GM12878 (cell line): ENCODE measurements around the gene LZIC. TPM values are rescaled to one million over a fixed set of nuclear protein-coding genes. Genes with fewer than 3 reads are reported as not detected.

Experiments used
- ATAC-seq: fragments of 200-7000 bp; cut with Tn5 transposase; 3 replicates; pipeline ENCODE4 v1.9.1; 2020; ENCODE audit warnings: mild to moderate bottlenecking, moderate library complexity
- BruUV-seq: library from RNA; stranded (reverse); fragments of 400-500 nt; replicated peaks from 2 replicates; lab custom pipeline; 2021; lab: Mats Ljungman, UMichigan
- CTCF ChIA-PET: fragments of 300-600 bp; sonication (Branson Sonifier 250); formaldehyde crosslinking; extraction: SDS; loops from one replicate; lab custom pipeline; 2021; ENCODE audit warnings: inconsistent platforms; lab: Yijun Ruan, JAX
- POLR2A ChIA-PET: fragments of 350-600 bp; formaldehyde crosslinking; extraction: SDS; loops from one replicate; lab custom pipeline; 2021; ENCODE audit warnings: inconsistent platforms; lab: Charles Lee
- RAD21 ChIA-PET: fragments of 300-600 bp; sonication (Branson Sonifier 250); formaldehyde crosslinking; loops from one replicate; lab custom pipeline; 2023; ENCODE audit warnings: antibody characterized with exemption; ENCODE audit not compliant: unreplicated experiment; lab: Charles Lee
- SMC1A ChIA-PET: fragments of 300-600 bp; sonication (Branson Sonifier 250); formaldehyde crosslinking; loops from one replicate; lab custom pipeline; 2023; ENCODE audit not compliant: unreplicated experiment, uncharacterized antibody; lab: Charles Lee
- DNase-seq: peaks from one replicate; pipeline ENCODE4 v3.0.0-alpha.2; 2011; ENCODE audit warnings: low read depth, low spot score
- FAIRE-seq: peaks from 3 replicates; lab custom pipeline; 2011; peaks lifted over from hg19 to GRCh38; lab: Jason Lieb, UNC
- H2AFZ ChIP-seq: 2 replicates; pipeline ENCODE4 v1.6.0; 2011; ENCODE audit warnings: low read depth, low read length, control low read depth; ENCODE audit not compliant: control insufficient read depth
- H3K27ac ChIP-seq: 2 replicates; pipeline ENCODE4 v1.5.1; 2011; ENCODE audit warnings: control low read depth; ENCODE audit not compliant: control insufficient read depth, insufficient read depth
- H3K27me3 ChIP-seq, 2 experiments: replicated peaks in 1 of 2; 2 replicates each; pipeline versions ENCODE4 v1.6.0 to v1.6.1; 2011; ENCODE audit warnings: low read length in 1 of 2; ENCODE audit not compliant: control insufficient read depth in 2 of 2, insufficient read depth in 2 of 2
- H3K36me3 ChIP-seq, 2 experiments: 2 replicates each; pipeline ENCODE4 v1.5.1; 2011; ENCODE audit warnings: low read length in 1 of 2; ENCODE audit not compliant: control insufficient read depth in 2 of 2, insufficient read depth in 2 of 2
- H3K4me1 ChIP-seq: 2 replicates; pipeline ENCODE4 v1.6.1; 2011; ENCODE audit warnings: mild to moderate bottlenecking, low read length, moderate library complexity, mixed read lengths; ENCODE audit not compliant: control insufficient read depth, insufficient read depth
- H3K4me2 ChIP-seq: 2 replicates; pipeline ENCODE4 v1.6.0; 2011; ENCODE audit warnings: control low read depth; ENCODE audit not compliant: control insufficient read depth, insufficient read depth
- H3K4me3 ChIP-seq: fragments of 200-600 bp; sonication (generic); 2 replicates; pipeline ENCODE4 v1.5.1; 2016
- H3K79me2 ChIP-seq: 2 replicates; pipeline ENCODE4 v1.6.0; 2011; ENCODE audit warnings: low read length; ENCODE audit not compliant: control insufficient read depth, insufficient read depth
- H3K9ac ChIP-seq: 2 replicates; pipeline ENCODE4 v1.8.0; 2011; ENCODE audit warnings: low read length, control low read depth, mixed read lengths; ENCODE audit not compliant: control insufficient read depth, insufficient read depth
- H3K9me3 ChIP-seq: replicated peaks from 3 replicates; pipeline ENCODE4 v1.5.1; 2011; ENCODE audit warnings: mild to moderate bottlenecking, low read length; ENCODE audit not compliant: control insufficient read depth, insufficient read depth
- H4K20me1 ChIP-seq: 2 replicates; pipeline ENCODE4 v1.6.0; 2011; ENCODE audit not compliant: control insufficient read depth, insufficient read depth
- BCL3 ChIP-seq: IDR thresholded peaks from 2 replicates; pipeline ENCODE4 v1.6.1; 2011; ENCODE audit warnings: borderline replicate concordance, low read depth, mild to moderate bottlenecking, moderate library complexity, low read length; ENCODE audit not compliant: insufficient read depth, poor library complexity, severe bottlenecking
- CHD2 ChIP-seq: IDR thresholded peaks from 2 replicates; pipeline ENCODE4 v1.6.1; 2011; ENCODE audit warnings: low read depth, low read length, improper control_type of control experiment, borderline replicate concordance
- E2F4 ChIP-seq: IDR thresholded peaks from 2 replicates; pipeline ENCODE4 v1.6.1; 2012; ENCODE audit warnings: low read depth, low read length, improper control_type of control experiment
- ESRRA ChIP-seq: IDR thresholded peaks from 2 replicates; pipeline ENCODE4 v1.6.1; 2012; ENCODE audit warnings: mild to moderate bottlenecking, low read length, improper control_type of control experiment
- HDGF ChIP-seq: fragments of 450-650 bp; IDR thresholded peaks from 2 replicates; pipeline ENCODE4 v1.6.1; 2016; ENCODE audit warnings: antibody characterized with exemption
- IRF4 ChIP-seq: IDR thresholded peaks from 2 replicates; pipeline ENCODE4 v1.6.1; 2011; ENCODE audit warnings: low read depth, low read length
- KAT2A ChIP-seq: conservative IDR thresholded peaks from 2 replicates; pipeline ENCODE4 v1.6.1; 2011; ENCODE audit warnings: low read depth, low read length; ENCODE audit not compliant: control insufficient read depth
- PML ChIP-seq: IDR thresholded peaks from 2 replicates; pipeline ENCODE4 v1.6.1; 2012; ENCODE audit warnings: low read length, inconsistent platforms
- SUPT20H ChIP-seq: IDR thresholded peaks from 2 replicates; pipeline ENCODE4 v1.6.1; 2011; ENCODE audit warnings: low read depth, mild to moderate bottlenecking, low read length, moderate library complexity, borderline replicate concordance; ENCODE audit not compliant: control insufficient read depth
- ZNF217 ChIP-seq: fragments of 450-650 bp; IDR thresholded peaks from 2 replicates; pipeline ENCODE4 v1.6.1; 2017; ENCODE audit warnings: antibody characterized with exemption, mild to moderate bottlenecking
- WGBS: methylation state at CpG from one replicate; pipeline ENCODE4 v1.1.6; 2016; ENCODE audit warnings: low lambda C conversion rate; ENCODE audit not compliant: insufficient replicate concordance, insufficient coverage; ENCODE audit errors: missing lambda C conversion rate; 5-methylcytosine and 5-hydroxymethylcytosine counted together
- in situ Hi-C: fragments of 300-500 bp; cut with MboI; formaldehyde crosslinking; loops from 9 replicates; pipeline ENCODE4 v1.14.3; 2018; ENCODE audit warnings: mixed read lengths
- intact Hi-C: fragments of 100-400 bp; cut with micrococcal nuclease; formaldehyde crosslinking; loops from one replicate; pipeline ENCODE4 v1.14.2; 2022; ENCODE audit not compliant: unreplicated experiment
- polyA plus RNA-seq, 11 experiments: library from polyadenylated mRNA; depleted of rRNA in 4 of 11; unstranded in 6 of 11; stranded (reverse) in 5 of 11; fragments of >200 nt; fragmentation: Nextera tagmentation in 4 of 11; fragmentation: Illumina TruSeq in 1 of 11; extraction: Ambion mirVana in 4 of 11; extraction: Trizol in 1 of 11; gene quantifications; 1 replicate in 1 of 11; 2 replicates in 10 of 11; pipeline versions ENCODE4 v1.2.1 to v1.2.3, GENCODE V29; 2011 to 2016; ENCODE audit warnings: inconsistent platforms in 2 of 11, missing spikeins in 2 of 11, low read depth in 1 of 11
- total RNA-seq, 4 experiments: library from RNA; depleted of rRNA in 3 of 4; stranded (reverse); fragments of >200 nt in 3 of 4; fragmentation: Illumina TruSeq in 1 of 4; extraction: Trizol in 1 of 4; gene quantifications; 2 replicates each; pipeline versions ENCODE4 v1.2.1 to v1.2.3, GENCODE V29; 2013 to 2021
- TF ChIP-seq, protein P1 (sequence below): IDR thresholded peaks from 2 replicates; pipeline ENCODE4 v1.6.1; 2011; ENCODE audit warnings: low read depth, low read length, improper control_type of control experiment, borderline replicate concordance

The LZIC gene
- total and polyA plus RNA-seq, 10 of the 15 experiments (the other 5 are each of a cell fraction or from before 2014, with no cell fraction given): 7.3 to 30.3 (median 17.1) TPM

- Histone ChIP-seq H2AFZ (no peak overlapping the region), H3K27me3 (no peaks in the 10 kb centered on the region), H3K36me3 (no peaks in the 10 kb centered on the region), H3K9ac (no peak overlapping the region), H3K79me2 (no peaks in the 10 kb centered on the region), H3K9me3 (no peaks in the 10 kb centered on the region), H3K4me3 (no peak overlapping the region), H3K4me1 (peaks cover 4% of the 10 kb centered on the region), H3K27ac (no peak overlapping the region), H4K20me1 (no peaks in the 10 kb centered on the region), H3K4me2 (no peak overlapping the region)
- intact Hi-C loops: no loop called here
- DNase-seq (no peak), ATAC-seq (no peak), FAIRE-seq (no peak)
- WGBS: 84% methylated on average over 5 of the region's 5 CpGs
- POLR2A ChIA-PET: interaction anchor here (0.6 to 0.8 kb wide), 2 partner anchors 11 to 368 kb away, joined by 3 to 5 read pairs; no protein-coding TSS in a partner anchor
- no TSS peak for BruUV-seq
- SMC1A ChIA-PET: interaction anchor here (0.6 to 1.2 kb wide), 3 partner anchors 8 to 660 kb away, joined by 3 read pairs; no protein-coding TSS in a partner anchor
- CTCF ChIA-PET: interaction anchor here (1.2 kb wide), 1 partner anchor 55 kb away, joined by 4 read pairs; no protein-coding TSS in a partner anchor
- TF ChIP-seq KAT2A: no peak
- no peak for TF ChIP-seq IRF4
- no peak for TF ChIP-seq ZNF217
- RAD21 ChIA-PET: no interaction called here
- in situ Hi-C loops: no loop called here
Measured at GRCh38 chr1:9922342-9922741, 20.8 kb downstream of the LZIC start.

GRCh38 chr1:9920606-9921005 is 22.6 kb downstream of the LZIC start:
- H3K4me3 ChIP-seq: no peak overlapping the region
- H3K79me2 ChIP-seq: no peaks in the 10 kb centered on the region
- FAIRE-seq (no peak), ATAC-seq (no peak), DNase-seq (no peak)
- no peak overlapping the region for H3K9ac ChIP-seq
- H2AFZ ChIP-seq: no peak overlapping the region
- H3K9me3 ChIP-seq: no peaks in the 10 kb centered on the region
- no peak overlapping the region for H3K27ac ChIP-seq
- WGBS: 77% methylated on average over 5 of the region's 5 CpGs
- in situ Hi-C loops: no loop called here
- BruUV-seq: no TSS peak
- intact Hi-C loops: no loop called here
- H3K36me3 ChIP-seq: no peaks in the 10 kb centered on the region
- no peaks in the 10 kb centered on the region for H3K27me3 ChIP-seq
- no peaks in the 10 kb centered on the region for H4K20me1 ChIP-seq
- ChIA-PET CTCF (interaction anchor here (1.6 kb wide), 1 partner anchor 90 kb away, joined by 4 read pairs; no protein-coding TSS in a partner anchor), SMC1A (no interaction called here), RAD21 (no interaction called here), POLR2A (no interaction called here)
- no peaks in the 10 kb centered on the region for H3K4me1 ChIP-seq
- no peak overlapping the region for H3K4me2 ChIP-seq
- TF ChIP-seq, protein P1, sequence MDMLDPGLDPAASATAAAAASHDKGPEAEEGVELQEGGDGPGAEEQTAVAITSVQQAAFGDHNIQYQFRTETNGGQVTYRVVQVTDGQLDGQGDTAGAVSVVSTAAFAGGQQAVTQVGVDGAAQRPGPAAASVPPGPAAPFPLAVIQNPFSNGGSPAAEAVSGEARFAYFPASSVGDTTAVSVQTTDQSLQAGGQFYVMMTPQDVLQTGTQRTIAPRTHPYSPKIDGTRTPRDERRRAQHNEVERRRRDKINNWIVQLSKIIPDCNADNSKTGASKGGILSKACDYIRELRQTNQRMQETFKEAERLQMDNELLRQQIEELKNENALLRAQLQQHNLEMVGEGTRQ: no peak
- TF ChIP-seq CHD2 (no peak), E2F4 (no peak), HDGF (no peak), BCL3 (no peak), PML (no peak), ESRRA (no peak), SUPT20H (no peak)
